ENCODE measurements around the gene MRPL57.
"Not testable (repeated sequence)": the region's sequence is repeated elsewhere in the genome, so short reads cannot be mapped to it uniquely, and the experiment has no call there.

The MRPL57 gene

GRCh38 chr13:21194756-21195155, 18.3 kb downstream of the MRPL57 start:
- in situ Hi-C loops (cut with MboI; ENCODE audit: low sequenced_read_pairs) = not testable (repeated sequence)

DNA sequence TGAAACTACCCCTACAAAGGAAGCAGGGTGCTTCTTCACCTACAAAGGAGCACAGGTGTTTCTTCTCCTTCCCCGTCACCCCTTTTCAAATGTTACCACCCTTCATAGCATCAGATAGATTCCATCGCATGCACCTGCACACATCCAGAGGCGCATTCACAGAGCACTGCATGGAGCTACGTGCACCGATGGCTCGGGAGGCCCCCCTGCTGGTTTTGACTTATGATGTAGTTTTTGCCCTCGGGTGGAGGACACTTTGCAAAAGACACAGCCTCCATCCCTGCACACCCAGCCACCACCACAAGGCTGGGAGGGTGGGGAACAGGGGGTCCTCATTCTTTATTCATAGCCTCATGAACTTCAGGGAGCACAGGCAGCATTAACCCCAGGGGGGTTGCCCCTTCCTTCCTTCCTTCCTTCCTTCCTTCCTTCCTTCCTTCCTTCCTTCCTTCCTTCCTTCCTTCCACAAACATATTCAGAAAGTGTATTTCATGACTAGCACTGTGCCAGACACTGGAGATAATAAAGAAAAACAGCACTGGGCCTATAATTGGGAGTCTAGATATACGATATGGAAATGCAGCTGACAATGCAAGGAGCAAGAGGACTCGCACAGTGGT, 21.3 kb downstream of the MRPL57 start:
- in situ Hi-C loops (cut with MboI; ENCODE audit: low sequenced_read_pairs) = not testable (repeated sequence)

- in situ Hi-C loops (cut with MboI; ENCODE audit: low sequenced_read_pairs) = not testable (repeated sequence)
Observed at GRCh38 chr13:21198391-21198790, 21.9 kb downstream of the MRPL57 start.

- in situ Hi-C loops (cut with MboI; ENCODE audit: low sequenced_read_pairs) = not testable (repeated sequence)
Observed at GRCh38 chr13:21201456-21202190, 25.2 kb downstream of the MRPL57 start.

DNA sequence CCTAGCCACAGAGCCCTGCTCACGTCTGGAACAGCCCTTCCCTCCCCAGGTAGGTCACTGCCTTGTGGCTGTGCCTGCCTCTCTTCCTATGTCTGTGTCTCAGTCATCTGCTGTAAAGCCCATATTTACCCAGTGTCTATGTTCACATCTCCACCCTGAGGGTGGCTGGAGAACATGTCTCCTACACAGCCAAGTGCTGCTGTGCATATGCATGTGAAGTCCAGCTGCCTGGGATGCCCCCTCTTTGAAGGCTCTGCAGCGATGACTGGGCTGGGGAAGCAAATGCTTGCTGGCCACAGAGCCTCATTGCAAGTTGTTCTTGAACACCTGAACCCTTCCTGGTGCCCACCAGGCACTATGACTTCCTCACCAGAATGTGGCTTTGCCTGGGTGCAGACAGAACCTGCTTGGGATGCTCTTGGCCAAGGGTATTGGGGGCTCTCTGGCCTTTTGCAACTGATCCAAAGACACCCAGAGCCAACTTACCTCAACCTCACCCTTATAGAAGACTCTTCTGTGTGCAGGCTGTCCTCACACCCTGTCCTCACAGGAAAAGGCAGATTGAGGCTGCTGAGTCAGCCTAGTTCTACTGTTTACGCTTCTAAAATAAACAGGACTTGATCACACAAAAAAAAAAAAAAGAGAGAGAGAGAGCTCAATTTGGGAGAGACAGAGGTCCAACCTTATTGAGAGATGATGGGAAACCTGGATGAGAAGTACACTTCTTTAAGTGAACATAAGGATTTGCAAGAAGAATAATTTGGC, 26.5 kb downstream of the MRPL57 start:
- in situ Hi-C loops (cut with MboI; ENCODE audit: low sequenced_read_pairs) = no loop called here

DNA sequence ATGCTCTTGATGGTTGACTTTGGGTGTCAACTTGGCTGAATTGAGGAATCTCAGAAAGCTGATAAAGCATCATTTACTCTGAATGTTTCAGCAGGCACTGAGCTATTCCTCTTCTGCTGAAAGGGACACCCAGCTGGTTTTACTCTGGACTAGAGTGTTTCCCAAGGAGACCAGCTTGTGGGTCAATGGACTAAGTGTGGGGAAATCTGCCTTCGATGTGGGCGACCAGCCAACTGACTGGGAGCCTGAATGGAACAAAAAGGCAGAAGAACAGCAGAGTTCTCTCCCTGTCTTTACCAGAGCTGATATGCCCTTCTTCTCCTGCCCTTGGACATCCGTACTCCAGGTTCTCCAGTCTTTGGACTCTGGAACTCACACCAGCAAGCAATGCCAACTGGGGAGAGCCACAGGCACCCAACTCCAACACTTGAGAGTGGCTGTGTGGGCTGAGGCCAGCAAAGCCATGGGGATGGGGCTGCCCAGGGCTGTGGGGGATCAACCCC, 32.2 kb downstream of the MRPL57 start:
- in situ Hi-C loops (cut with MboI; ENCODE audit: low sequenced_read_pairs) = no loop called here

- in situ Hi-C loops (cut with MboI; ENCODE audit: low sequenced_read_pairs) = no loop called here
Observed at GRCh38 chr13:21212138-21212775, 35.8 kb downstream of the MRPL57 start.

GRCh38 chr13:21215419-21215818, 39.0 kb downstream of the MRPL57 start:
- in situ Hi-C loops (cut with MboI; ENCODE audit: low sequenced_read_pairs) = not testable (repeated sequence)

GRCh38 chr13:21216332-21216731, 39.9 kb downstream of the MRPL57 start:
- in situ Hi-C loops (cut with MboI; ENCODE audit: low sequenced_read_pairs) = no loop called here

- in situ Hi-C loops (cut with MboI; ENCODE audit: low sequenced_read_pairs) = no loop called here
Observed at GRCh38 chr13:21218351-21219035, 42.0 kb downstream of the MRPL57 start.

DNA sequence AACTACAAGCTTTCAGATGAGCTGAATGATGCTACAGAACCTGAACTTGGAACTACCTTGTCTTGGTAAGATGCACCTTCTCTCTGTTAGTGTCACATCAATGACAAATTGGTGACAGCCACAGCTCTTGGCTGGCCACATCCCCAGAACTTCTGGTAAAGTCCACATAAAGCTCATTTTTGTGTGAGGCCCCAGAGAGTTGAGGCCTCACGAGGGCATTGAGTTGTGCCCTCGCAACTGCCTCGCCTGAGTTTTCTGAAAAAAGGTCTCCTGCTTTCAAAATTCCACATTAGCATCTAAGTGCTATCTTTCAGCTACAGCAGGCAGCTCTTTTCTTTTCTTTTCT, 42.6 kb downstream of the MRPL57 start:
- in situ Hi-C loops (cut with MboI; ENCODE audit: low sequenced_read_pairs) = no loop called here

GRCh38 chr13:21219716-21220115, 43.3 kb downstream of the MRPL57 start:
- in situ Hi-C loops (cut with MboI; ENCODE audit: low sequenced_read_pairs) = not testable (repeated sequence)

DNA sequence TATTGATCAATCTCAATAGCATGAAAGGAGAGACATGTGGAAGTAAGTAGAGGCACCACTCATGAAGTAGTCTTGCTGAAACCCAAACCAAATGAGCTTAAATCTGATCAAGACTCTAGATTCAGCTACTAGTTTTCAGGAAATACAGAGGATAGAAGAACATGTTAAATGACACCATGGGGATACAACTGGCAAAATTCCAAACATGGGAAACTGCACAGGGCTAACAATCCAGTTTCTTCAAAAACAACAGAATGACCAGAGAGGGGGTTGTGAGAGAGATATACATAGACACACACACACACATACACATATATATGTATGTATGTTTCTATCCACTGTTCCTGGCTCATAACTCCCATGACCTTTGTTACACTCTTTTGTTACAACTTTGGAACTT, 44.8 kb downstream of the MRPL57 start:
- in situ Hi-C loops (cut with MboI; ENCODE audit: low sequenced_read_pairs) = no loop called here

GRCh38 chr13:21225082-21225481, 48.6 kb downstream of the MRPL57 start:
- in situ Hi-C loops (cut with MboI; ENCODE audit: low sequenced_read_pairs) = no loop called here

DNA sequence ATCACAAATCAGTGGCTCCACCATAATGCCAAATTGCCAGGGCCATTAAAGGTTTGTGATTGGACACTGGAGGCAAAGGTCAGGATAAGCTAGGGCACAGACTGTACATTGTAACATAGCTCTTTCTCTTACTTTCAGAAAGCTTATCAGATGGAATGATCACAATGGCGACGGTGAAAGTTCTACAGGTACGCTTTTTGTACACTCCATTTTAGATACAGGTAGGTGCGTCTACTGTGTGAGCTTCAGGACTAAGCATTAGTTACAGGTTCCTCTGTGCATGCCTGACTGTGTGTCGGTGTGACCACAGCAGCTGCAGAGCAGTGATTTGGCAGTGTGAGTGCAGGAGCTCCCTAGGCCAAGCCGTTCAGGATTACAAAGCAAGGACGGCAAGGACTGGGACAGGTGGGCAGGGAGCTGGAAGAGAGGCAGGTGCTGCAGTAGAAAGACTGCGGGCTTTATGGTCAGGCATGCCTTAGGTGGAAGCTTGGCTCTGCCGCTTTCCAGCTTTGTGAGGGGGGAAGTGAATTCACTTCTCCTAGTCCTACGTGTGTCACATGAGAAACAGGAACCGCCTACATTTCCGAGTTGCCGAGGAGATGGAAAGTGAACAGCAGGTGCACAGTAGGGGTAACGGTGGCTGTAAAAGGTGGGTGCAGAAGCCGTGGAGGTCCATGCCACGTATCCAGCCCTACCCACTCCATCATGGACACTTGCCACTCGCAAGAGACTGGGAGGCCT, 49.6 kb downstream of the MRPL57 start:
- in situ Hi-C loops (cut with MboI; ENCODE audit: low sequenced_read_pairs) = no loop called here

- in situ Hi-C loops (cut with MboI; ENCODE audit: low sequenced_read_pairs) = no loop called here
Observed at GRCh38 chr13:21227917-21228316, 51.5 kb downstream of the MRPL57 start.

Measured in hTERT RPE-1 (cell line).